ENCODE measurements around the gene THAP2.

Gene THAP2

DNA sequence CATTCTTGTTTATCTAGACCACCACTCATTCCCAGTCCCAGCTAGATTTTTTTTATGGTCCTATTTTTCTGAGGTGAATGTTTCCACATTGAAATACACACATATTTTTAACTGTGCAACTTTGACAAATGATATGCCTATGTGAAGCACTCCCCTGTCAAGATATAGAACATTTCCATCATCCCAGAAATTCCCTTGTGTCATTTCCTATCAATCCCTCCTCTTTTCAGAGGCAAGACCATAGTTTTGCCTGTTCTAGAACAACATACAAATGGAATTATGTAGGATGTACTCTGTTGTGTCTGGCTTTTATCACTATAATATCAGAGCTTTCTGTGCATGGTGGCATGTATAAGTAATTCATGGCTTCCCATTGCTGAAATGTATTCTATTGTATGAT lies 54.5 kb downstream of the THAP2 start:
- DNase-seq (ENCODE audit: insufficient read length, low spot score) (no peak), FAIRE-seq (no peak)
- TF ChIP-seq PAX5 (IDR thresholded peaks at IDR 0.05; ENCODE audit: insufficient read depth, low read length, severe bottlenecking), result no peak
- TF ChIP-seq POLR2AphosphoS5 (IDR thresholded peaks at IDR 0.05; ENCODE audit: low read depth, low read length), result no peak
- no peak for TF ChIP-seq TAF1 (IDR thresholded peaks at IDR 0.05; ENCODE audit: low read depth, low read length)
- no peak for TF ChIP-seq SPI1 (IDR thresholded peaks at IDR 0.05; ENCODE audit: low read depth, low read length)
- TF ChIP-seq POLR2A (IDR thresholded peaks at IDR 0.05; ENCODE audit: low read depth, low read length), result no peak
- no peak for TF ChIP-seq POU2F2 (IDR thresholded peaks at IDR 0.05; ENCODE audit: low read depth, low read length)

DNA sequence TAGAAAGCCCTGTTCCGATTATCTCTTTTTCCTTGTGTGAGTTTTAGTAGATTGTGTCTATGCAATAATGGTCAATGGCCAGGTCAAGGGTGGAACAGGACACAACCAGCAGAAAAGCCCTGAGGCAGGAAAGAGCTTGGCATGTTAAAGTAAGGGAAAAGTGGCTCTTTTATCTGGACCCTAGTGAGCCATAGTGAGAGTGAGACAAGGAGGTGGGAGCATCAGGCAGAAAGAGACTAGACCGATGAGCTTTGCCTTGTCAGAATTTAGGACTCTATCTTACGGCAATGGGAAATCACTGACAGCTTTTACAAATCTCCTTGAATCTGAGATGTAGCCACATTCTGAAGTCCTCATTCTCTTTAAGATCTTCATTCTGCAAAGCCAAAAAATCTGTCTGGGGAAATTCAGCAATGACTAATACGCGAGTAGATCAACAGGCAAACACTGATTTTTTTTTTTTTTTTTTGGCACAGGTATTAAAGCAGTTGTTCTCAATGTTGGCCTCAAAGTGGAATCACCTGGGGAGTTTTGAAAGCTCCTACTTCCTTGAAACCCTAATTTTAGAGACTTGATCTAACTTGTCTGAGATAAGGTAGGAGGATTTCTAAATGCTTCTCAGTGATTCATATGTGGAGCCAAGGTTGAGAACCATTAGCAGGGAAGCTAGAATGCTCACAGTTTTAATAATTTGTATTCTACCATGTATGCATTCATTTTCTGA lies 55.7 kb downstream of the THAP2 start:
- FAIRE-seq (no peak), DNase-seq (ENCODE audit: insufficient read length, low spot score) (no peak)
- TF ChIP-seq POLR2AphosphoS5 (IDR thresholded peaks at IDR 0.05; ENCODE audit: low read depth, low read length) (no peak), POU2F2 (IDR thresholded peaks at IDR 0.05; ENCODE audit: low read depth, low read length) (no peak), SPI1 (IDR thresholded peaks at IDR 0.05; ENCODE audit: low read depth, low read length) (no peak), POLR2A (IDR thresholded peaks at IDR 0.05; ENCODE audit: low read depth, low read length) (no peak)

DNA sequence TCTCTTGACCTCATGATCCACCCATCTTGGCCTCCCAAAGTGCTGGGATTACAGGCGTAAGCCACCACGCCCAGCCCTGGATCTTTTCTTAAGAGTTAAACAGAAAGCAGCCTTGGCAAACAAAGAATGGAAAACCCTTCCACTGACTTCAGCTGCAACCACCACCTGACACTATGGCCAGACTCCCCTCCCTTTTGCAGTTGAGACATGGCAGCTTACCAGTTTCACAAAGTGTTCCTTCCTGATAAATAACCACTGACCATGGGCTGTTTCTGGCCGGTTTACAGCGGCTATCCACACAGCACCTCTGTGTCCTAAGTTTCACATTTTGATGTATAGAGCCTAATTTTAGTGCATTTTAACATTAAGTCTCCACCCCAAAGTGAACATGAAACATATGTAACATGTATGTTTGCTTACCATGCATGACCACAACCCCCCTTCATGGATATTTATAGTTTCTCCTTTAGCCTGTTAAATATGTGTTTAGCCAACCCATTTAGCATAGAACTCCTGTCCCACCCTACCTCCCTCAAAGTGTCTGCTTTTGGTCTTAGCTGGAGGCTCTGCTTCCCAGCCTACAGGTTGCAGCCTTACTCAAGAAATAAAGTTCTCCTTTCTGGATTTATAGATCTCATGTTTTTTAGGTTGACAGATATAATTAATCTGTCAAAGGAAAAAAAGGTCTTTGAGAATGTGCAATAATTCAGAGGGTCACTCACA lies 57.8 kb downstream of the THAP2 start:
- DNase-seq (ENCODE audit: insufficient read length, low spot score) (no peak), FAIRE-seq (no peak)
- TF ChIP-seq TAF1 (IDR thresholded peaks at IDR 0.05; ENCODE audit: low read depth, low read length) (no peak), POLR2AphosphoS5 (IDR thresholded peaks at IDR 0.05; ENCODE audit: low read depth, low read length) (no peak), POU2F2 (IDR thresholded peaks at IDR 0.05; ENCODE audit: low read depth, low read length) (no peak), PAX5 (IDR thresholded peaks at IDR 0.05; ENCODE audit: insufficient read depth, low read length, severe bottlenecking) (no peak), SPI1 (IDR thresholded peaks at IDR 0.05; ENCODE audit: low read depth, low read length) (no peak), POLR2A (IDR thresholded peaks at IDR 0.05; ENCODE audit: low read depth, low read length) (no peak)

DNA sequence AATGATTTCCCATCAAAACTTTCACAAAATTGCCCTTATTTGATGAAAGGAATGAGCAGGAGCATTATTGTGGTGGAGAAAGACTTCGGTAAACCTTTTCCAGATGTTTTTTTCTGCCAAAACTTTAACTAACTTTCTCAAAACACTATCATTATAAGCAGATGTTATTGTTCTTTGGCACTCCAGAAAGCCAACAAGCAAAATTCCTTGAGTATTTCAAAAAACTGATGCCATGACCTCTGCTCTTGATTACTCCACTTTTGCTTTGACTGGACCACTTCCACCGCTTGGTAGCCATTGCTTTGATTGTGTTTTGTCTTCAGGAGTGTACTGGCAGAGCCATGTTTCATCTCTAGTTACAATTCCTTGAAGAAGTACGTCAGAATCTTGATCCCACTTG lies 60.9 kb downstream of the THAP2 start:
- no peak for TF ChIP-seq TAF1 (IDR thresholded peaks at IDR 0.05; ENCODE audit: low read depth, low read length)
- no peak for TF ChIP-seq POLR2A (IDR thresholded peaks at IDR 0.05; ENCODE audit: low read depth, low read length)
- TF ChIP-seq PAX5 (IDR thresholded peaks at IDR 0.05; ENCODE audit: insufficient read depth, low read length, severe bottlenecking), result no peak
- no peak for TF ChIP-seq POU2F2 (IDR thresholded peaks at IDR 0.05; ENCODE audit: low read depth, low read length)
- TF ChIP-seq SPI1 (IDR thresholded peaks at IDR 0.05; ENCODE audit: low read depth, low read length), result no peak
- no peak for TF ChIP-seq POLR2AphosphoS5 (IDR thresholded peaks at IDR 0.05; ENCODE audit: low read depth, low read length)
- FAIRE-seq, result no peak
- no peak for DNase-seq (ENCODE audit: insufficient read length, low spot score)

DNA sequence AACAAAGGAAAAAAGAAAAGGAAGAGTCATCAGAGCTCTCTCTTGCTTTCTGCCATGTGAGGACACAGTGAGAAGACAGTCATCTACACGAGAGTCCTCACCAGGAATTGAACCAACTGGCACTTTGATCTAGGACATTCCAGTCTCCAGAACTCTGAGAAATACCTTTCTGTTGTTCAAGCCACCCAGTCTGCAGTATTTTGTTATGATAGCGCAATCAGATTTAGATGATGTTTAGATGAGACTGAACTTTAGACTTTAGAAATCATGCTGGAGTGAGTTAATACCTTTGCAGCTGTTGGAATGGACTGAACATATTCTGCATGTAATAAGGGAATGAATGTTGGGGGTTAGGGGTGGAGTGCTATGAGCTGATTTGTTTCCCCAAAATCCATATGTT lies 62.4 kb downstream of the THAP2 start:
- DNase-seq (ENCODE audit: insufficient read length, low spot score) (no peak), FAIRE-seq (peak; percentile 59)
- TF ChIP-seq PAX5 (IDR thresholded peaks at IDR 0.05; ENCODE audit: insufficient read depth, low read length, severe bottlenecking) (no peak), SPI1 (IDR thresholded peaks at IDR 0.05; ENCODE audit: low read depth, low read length) (no peak), POLR2A (IDR thresholded peaks at IDR 0.05; ENCODE audit: low read depth, low read length) (no peak), POU2F2 (IDR thresholded peaks at IDR 0.05; ENCODE audit: low read depth, low read length) (no peak), POLR2AphosphoS5 (IDR thresholded peaks at IDR 0.05; ENCODE audit: low read depth, low read length) (no peak), TAF1 (IDR thresholded peaks at IDR 0.05; ENCODE audit: low read depth, low read length) (no peak)

DNA sequence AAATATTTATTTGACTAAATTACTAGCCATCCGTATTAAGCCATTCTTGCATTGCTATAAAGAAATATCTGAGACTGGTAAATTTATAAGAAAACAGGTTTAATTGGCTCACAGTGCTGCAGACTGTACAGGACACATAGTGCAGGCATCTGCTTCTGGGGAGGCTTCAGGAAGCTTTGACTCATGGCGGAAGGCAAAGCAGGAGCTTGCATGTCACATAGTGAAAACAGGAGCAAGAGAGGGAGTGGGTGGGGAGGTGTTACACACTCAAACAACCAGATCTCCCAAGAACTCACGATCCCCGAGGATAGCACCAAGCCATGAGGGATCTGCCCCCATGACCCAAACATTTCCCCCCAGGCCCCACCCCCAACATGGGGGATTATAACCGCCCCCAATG lies 63.9 kb downstream of the THAP2 start:
- TF ChIP-seq TAF1 (IDR thresholded peaks at IDR 0.05; ENCODE audit: low read depth, low read length), result no peak
- no peak for TF ChIP-seq POLR2A (IDR thresholded peaks at IDR 0.05; ENCODE audit: low read depth, low read length)
- no peak for TF ChIP-seq POLR2AphosphoS5 (IDR thresholded peaks at IDR 0.05; ENCODE audit: low read depth, low read length)
- no peak for TF ChIP-seq SPI1 (IDR thresholded peaks at IDR 0.05; ENCODE audit: low read depth, low read length)
- TF ChIP-seq POU2F2 (IDR thresholded peaks at IDR 0.05; ENCODE audit: low read depth, low read length), result no peak
- no peak for TF ChIP-seq PAX5 (IDR thresholded peaks at IDR 0.05; ENCODE audit: insufficient read depth, low read length, severe bottlenecking)
- no peak for DNase-seq (ENCODE audit: insufficient read length, low spot score)
- no peak for FAIRE-seq

Data from GM12891 (cell line).